HepG2 (cell line): ENCODE results near the gene L1CAM. TPM values are rescaled to one million over a fixed set of nuclear protein-coding genes. Genes with fewer than 3 reads are reported as not detected.

Experiments used
- CREB3 ChIP-seq: sonication (generic); formaldehyde crosslinking; IDR thresholded peaks from 2 replicates; pipeline ENCODE4 v1.5.0; 2020; ENCODE audit warnings: missing genetic modification reagents
- FOXJ3 ChIP-seq: sonication (generic); formaldehyde crosslinking; IDR thresholded peaks from 2 replicates; pipeline ENCODE4 v1.4.0; 2020; ENCODE audit warnings: missing genetic modification reagents, mild to moderate bottlenecking, borderline replicate concordance
- HOMEZ ChIP-seq: IDR thresholded peaks from 2 replicates; pipeline ENCODE4 v1.6.1; 2016; ENCODE audit warnings: low read depth
- HOXD1 ChIP-seq: sonication (generic); formaldehyde crosslinking; IDR thresholded peaks from 2 replicates; pipeline ENCODE4 v1.5.0; 2020; ENCODE audit warnings: missing genetic modification reagents
- KLF15 ChIP-seq: sonication (generic); formaldehyde crosslinking; IDR thresholded peaks from 2 replicates; pipeline ENCODE4 v1.8.1; 2023; ENCODE audit warnings: borderline replicate concordance, mild to moderate bottlenecking, inconsistent platforms, missing genetic modification reagents, mixed read lengths
- MLXIP ChIP-seq: sonication (generic); formaldehyde crosslinking; IDR thresholded peaks from 2 replicates; pipeline ENCODE4 v1.9.0; 2021; ENCODE audit warnings: missing genetic modification reagents, borderline replicate concordance
- PRPF4 ChIP-seq: fragments of 200-400 bp; formaldehyde crosslinking; IDR thresholded peaks from 2 replicates; pipeline ENCODE4 v1.6.1; 2016; ENCODE audit warnings: low read length, low read depth; ENCODE audit not compliant: poor library complexity, severe bottlenecking
- TCF12 ChIP-seq, 2 experiments: fragments of 450-650 bp in 1 of 2; sonication (generic) in 1 of 2; formaldehyde crosslinking in 1 of 2; IDR thresholded peaks; 2 replicates each; pipeline versions ENCODE4 v1.6.1 to v1.8.0; 2017 to 2022; ENCODE audit warnings: antibody characterized with exemption in 1 of 2, mild to moderate bottlenecking in 1 of 2, missing genetic modification reagents in 1 of 2, moderate library complexity in 1 of 2
- ZNF282 ChIP-seq: fragments of 450-650 bp; IDR thresholded peaks from 2 replicates; pipeline ENCODE4 v1.6.1; 2018; ENCODE audit not compliant: partially characterized antibody
- ZNF710 ChIP-seq: sonication (generic); formaldehyde crosslinking; IDR thresholded peaks from 2 replicates; pipeline ENCODE4 v1.5.0; 2020; ENCODE audit warnings: mild to moderate bottlenecking, missing genetic modification reagents, borderline replicate concordance
- ZNF792 ChIP-seq: IDR thresholded peaks from 2 replicates; pipeline ENCODE4 v1.6.1; 2016
- polyA plus RNA-seq, 8 experiments: library from polyadenylated mRNA; depleted of rRNA in 3 of 8; stranded (reverse) in 7 of 8; unstranded in 1 of 8; fragments of >200 nt; fragmentation: Illumina TruSeq in 4 of 8; extraction: Trizol in 4 of 8; gene quantifications; 2 replicates each; pipeline versions ENCODE4 v1.2.1 to v1.2.3, GENCODE V29; 2011 to 2016; ENCODE audit warnings: low read depth in 4 of 8, missing spikeins in 1 of 8, mixed read lengths in 1 of 8; ENCODE audit not compliant: insufficient read depth in 1 of 8
- total RNA-seq, 5 experiments: library from RNA; depleted of rRNA; stranded (reverse); fragments of >200 nt; fragmentation: Illumina TruSeq; extraction: Trizol; gene quantifications; 2 replicates each; pipeline ENCODE4 v1.2.3, GENCODE V29; 2016; ENCODE audit warnings: low read depth in 1 of 5

Gene L1CAM
- total and polyA plus RNA-seq, 2 of the 13 experiments (the other 11 are each of a cell fraction or from before 2014, with no cell fraction given): 1.4 to 2.0 TPM

- peak; percentile 94 for TF ChIP-seq HOMEZ (CRISPR knock-in tag)
- no peak for TF ChIP-seq PRPF4
- no peak for TF ChIP-seq ZNF282
- TF ChIP-seq MLXIP (CRISPR knock-in tag): peak; percentile 99
- TF ChIP-seq KLF15: peak; percentile 100
- peak; percentile 100 for TF ChIP-seq ZNF792
- TF ChIP-seq HOXD1: peak; percentile 99
- peak; percentile 75 for TF ChIP-seq FOXJ3
- TF ChIP-seq ZNF710 (CRISPR knock-in tag): peak; percentile 97
- TF ChIP-seq TCF12 (IDR thresholded peaks at IDR 0.05): no peak
- TF ChIP-seq TCF12 (CRISPR knock-in tag; IDR thresholded peaks at IDR 0.05): peak; percentile 96
- peak; percentile 100 for TF ChIP-seq CREB3 (CRISPR knock-in tag)
These were observed 10.4 kb downstream of the L1CAM start (continued) for GRCh38 chrX:153875391-153876111.
